Stimulated activated CD4-positive, alpha-beta T cell treated with anti-CD3 and anti-CD28 coated beads, Interleukin-2, amount 100 ng/mL, for 24 hours (primary cell): ENCODE data around the gene POU2F1.
"Not testable (repeated sequence)": the region's sequence is repeated elsewhere in the genome, so short reads cannot be mapped to it uniquely, and the experiment has no call there.

Experiments used
- DNase-seq, 2 donors: peaks; one replicate each; pipeline ENCODE4 v3.0.0-alpha.2; 2020

Gene POU2F1

DNA sequence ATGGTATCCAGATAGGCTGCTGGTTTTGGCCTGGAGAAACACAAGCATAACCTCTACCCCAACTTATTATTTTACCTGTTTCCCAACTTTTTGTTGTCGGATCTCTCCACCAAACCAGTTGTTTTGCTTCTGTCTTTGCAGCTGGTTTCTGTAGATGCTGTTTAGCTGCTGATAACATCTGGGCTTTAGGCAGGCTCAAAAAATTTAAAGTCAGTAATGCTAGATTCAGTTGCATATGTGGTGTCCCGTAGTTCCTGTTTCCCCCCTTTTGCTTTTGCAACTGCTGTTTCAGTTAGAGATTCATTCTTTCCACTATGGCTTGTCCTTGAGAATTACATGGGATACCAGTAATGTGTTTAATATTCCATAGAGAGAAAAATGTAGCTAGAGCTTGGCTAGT is 98.5 kb downstream of the POU2F1 start:
- DNase-seq = not testable (repeated sequence)

DNA sequence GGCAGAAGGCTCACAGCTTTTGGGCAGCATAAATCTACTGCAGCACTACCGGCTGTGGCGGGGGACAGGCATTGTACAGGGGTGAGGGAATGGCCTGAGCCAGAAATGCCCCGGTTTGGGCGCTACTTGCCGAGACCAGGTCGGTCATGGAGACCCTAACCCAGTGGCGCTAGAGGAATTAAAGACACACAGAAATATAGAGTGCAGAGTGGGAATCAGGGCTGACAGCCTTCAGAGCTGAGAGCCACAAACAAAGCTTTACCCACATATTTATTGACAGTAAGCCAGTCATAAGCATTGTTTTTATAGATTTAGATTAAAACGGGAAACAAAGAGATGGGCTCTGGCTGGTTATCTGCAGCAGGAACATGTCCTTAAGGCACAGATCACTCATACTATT is 101.8 kb downstream of the POU2F1 start:
- no peak for DNase-seq

DNA sequence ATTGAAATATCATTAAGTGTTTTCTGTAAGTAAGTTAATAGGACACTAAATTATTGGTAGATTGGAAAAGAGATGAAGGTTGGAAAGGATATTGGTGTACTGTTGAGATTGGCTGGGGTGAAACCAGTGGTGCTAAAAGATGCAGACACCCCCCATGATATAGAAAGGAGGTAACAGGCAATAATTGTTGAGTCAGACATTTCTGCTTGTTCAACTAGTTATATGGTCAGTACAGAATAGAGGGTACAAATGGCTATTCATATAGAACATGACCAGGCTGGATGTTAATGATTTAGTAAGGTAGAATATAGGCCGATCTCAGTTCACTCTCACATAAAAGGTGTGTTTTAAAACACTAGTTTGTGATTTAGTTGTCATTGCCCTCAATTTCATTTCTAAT is 104.5 kb downstream of the POU2F1 start:
- DNase-seq = no peak

DNA sequence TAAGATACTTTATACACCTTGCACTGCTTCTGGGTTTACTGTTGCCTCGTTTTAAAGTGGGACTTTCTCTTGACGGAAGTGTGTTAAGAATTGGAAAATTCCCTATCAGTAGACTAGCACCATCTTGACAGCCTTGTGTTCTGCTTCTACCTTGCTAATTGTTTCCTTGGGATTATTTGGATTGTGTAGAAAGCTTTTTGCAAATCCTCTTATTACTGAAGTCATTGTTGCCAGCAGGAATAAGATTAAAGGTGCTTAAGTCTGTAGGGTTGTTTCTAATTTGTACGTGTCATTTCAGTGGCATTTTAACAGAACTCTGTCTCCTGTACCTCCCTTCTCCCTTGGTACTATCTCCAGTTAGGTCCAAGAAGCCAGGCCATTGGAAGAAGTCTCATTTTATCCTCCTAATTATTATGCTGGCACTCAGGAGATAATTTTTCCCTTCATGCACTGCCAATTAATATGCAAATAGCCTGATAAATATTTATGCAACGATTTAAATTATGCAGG is 107.7 kb downstream of the POU2F1 start:
- DNase-seq = no peak

DNA sequence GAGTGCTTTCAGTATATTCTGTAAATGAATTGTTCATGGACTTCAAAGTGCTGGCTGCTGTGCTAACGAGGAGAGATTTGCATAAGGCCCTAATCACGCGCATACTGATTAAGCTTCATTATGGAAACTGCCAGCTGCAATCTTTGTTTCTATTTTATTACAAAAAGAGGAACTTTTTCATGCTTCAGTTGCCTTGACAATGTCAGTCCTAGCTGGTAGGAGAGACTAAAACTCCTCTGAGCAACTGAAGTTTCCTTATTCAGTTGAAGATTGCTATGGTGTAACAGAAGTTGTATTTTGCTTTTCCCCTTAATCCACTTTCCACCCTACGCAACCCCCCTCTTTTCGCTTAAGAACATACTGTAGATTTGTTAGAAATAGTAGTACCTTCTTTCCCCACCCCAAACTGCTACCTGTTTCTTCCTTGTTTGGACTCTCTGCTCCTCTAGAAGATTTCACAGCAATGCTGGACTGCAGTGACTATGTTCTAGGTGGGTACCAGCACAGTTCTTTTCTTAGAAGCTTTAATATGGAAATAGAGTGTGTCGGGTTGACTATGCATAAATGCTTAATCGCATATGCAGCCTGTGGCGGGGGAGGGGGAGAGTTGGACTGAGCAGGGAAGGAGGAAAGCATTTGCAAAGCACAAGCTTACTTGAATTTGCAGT is 108.3 kb downstream of the POU2F1 start:
- DNase-seq = no peak

DNA sequence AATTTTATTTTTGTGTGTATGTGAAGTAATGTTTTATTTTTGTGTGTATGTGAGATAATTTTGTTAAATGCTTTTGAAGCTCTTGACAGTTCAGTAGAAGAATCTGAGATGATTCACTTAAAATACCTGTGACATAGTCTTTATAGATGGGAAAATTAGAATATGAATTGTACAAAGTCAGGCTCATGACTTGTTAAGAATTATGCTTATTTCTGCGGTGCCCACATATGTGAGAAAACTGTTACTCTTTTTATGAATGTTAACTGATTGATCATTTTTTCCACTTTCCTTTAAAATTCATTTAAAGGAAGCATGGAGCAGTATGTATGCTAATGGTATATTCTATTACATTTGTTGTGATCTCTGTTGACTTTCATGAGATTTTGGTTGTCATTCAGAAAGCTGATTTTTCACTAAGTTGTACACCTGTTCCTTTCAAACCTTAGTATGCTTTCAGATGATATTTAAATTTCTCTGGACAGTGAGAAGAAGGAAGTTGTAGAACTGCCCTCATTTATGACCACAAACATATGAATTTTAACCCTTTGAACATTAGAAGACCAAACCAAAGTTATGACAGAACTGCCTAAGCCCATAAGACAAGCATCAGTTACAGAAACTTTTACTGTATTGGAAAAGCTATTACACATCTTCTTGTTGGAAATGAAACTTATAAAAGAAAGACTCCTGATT is 110.1 kb downstream of the POU2F1 start:
- DNase-seq = no peak

DNA sequence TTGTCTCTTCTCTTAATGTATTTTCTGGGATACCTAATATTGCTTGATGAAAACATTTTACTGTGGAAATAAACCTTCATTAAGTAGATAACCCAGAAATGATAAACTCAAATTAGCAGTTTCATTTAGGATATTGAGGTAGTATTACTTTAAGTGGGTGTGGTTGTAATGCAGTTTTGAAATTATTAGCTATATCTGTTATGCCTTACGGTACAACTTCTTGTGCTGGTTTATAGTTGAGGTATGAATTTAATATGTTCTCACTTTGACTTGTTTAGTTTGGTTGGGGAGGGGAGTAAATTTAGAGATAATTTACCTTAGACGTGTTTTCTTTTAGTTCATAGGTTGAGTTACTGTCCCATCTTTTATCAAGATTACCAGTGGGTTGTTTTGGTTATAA is 111.0 kb downstream of the POU2F1 start:
- no peak for DNase-seq

DNA sequence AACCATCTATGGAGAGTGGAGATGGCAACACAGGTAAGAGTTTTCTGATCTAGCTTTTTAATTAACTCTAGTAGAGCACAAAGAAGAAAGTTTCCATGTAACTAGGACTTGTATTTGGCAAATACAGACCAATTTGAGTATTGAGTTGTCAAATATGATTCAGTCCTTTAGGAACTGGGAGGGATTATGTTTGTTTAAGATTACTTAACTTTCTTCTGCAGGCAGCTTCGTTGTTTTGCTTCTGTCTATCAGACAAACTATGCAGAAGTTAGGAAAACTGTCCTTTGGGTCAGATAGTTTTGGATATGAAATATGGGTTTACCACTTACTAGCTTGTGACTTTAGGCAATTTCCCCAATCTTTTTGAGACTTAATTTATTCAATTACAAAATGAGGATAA is 111.8 kb downstream of the POU2F1 start:
- DNase-seq = no peak

DNA sequence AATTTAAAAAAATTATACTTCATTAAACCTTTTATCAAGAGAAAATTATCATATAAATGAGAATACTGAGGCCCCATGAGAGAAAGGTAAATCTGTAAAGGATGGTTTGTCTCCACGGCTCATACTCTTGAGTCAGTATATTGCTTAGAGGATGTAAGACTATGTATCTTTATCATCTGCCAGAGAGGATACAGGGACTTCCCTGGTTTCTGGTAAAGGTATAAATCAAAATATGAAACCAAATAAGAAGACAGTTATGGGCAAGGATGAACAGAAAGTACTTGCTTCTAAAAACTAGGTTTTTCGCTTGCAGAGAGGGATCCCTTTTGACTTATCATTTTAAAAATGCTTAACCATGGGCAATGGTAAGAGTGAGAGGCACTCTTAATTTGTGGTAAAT is 112.4 kb downstream of the POU2F1 start:
- DNase-seq = no peak

DNA sequence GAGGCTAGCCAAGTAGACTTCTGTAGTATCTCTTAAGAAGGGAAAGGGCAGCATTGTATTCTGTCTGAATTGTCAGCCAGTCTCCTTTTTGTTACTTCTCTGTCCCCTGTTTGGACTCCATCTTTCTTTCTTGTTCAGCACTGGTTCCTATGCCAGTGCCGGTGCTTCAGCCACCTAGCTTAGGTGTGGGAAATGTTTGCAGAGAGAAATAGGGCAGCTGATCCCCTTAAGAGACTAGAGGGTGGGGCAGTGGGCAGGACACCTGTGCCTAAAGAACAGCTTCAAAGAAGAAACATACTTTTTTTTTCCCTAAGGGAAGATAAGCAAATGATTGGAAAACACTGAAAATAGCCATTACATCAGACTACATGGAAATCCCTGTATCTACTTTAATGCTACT is 113.0 kb downstream of the POU2F1 start:
- DNase-seq = no peak

DNA sequence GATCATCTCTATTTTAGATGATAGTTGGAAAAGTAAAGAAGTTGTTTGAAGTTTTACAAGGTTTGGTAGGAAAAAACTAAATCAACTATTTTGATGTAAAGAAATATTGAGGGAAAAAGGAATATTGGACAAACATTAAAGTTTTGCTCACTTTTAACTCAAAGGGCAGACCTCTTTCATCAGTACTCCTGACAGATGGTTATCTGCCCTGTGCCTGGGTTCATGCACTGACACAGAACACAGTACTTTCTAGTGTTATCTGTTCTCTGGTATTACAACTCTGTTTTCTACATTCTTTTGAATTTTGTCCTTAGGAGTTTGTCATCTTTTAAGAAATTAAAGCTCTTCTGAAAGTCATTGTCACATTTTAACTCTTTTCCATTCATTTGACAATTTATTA is 118.7 kb downstream of the POU2F1 start:
- no peak for DNase-seq

DNA sequence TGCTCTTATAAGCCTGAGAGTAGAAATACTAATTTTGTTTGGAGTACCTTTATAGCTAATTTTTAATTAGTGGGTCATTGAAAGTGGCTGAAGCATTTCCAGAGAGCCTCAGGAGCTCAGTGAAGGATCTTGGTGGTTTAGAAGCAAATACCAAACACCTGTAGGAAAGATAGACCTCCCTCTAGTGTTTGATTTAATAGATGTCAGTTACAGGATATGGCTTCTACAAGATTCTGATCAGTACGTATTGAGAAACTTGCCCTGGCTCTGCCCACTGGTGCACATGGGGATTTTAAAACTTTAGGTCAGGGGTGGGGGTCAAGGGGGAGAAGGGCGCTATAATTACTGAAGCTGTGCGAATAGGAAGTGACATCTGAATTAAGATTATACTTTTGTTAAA is 122.2 kb downstream of the POU2F1 start:
- no peak for DNase-seq

DNA sequence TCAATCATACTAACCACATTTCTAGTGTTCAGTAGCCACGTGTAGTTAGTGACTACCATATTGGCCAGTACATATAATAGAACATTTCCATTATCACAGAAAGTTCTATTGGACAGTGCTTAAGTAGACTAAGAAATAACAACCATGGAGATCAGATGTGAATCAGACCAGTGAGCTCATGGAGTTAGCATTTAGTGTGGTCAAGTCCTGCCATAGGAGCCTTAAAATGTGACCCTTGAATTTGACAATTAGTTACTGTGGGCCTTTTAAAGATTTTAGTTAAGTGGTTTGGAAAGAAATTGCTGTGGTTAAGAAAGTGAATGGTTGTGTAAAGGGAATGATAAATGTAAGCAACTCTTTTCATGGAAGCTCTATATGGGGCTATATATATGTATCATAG is 123.4 kb downstream of the POU2F1 start:
- no peak for DNase-seq

DNA sequence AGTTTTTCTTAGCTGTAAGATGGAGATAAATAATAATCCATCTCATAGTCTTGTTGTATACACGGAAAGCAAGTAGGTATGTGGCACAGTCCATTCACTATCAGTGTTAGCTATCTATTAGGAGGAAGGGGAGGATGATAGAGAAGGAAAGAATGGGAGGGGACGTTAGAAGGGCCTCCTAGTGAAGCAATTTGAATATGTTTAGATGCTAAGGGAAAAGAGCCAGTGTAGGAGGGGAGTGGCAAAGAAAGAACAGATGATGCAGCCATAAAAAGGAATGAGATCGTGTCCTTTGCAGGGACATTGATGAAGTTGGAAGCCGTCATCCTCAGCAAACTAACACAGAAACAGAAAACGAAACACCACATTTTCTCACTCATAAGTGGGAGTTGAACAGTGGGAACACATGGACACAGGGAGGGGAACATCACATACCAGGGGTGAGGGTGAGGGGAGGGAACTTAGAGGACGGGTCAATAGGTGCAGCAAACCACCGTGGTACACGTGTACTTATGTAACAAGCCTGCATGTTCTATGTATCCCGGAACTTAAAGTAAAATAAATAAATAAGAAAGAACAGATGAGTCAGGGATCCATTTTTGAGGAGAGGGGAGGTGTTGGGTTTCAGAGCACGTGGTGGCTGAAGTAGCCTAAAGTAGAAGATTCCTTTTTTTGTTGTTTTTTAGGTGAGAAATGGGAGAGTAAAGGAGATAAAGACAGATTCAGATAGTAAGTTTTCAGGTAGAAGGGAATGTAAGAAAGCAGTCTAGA is 124.1 kb downstream of the POU2F1 start:
- no peak for DNase-seq

DNA sequence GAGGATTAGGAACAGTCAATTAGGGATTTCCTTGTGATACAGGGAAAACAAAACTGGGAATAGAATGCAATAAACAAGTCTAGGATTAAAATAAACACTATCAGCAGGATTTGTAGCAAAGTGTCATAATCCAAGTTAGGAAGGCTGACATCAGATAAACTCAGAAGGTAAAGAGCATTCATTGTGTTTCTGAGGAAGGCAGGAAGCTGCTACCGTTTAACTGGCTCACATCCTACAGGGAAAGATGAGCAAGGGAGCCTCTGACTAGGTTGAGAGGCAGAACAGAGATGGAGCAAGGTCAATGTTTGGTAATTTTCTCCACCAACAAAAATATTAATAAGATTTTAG is 124.7 kb downstream of the POU2F1 start:
- no peak for DNase-seq

DNA sequence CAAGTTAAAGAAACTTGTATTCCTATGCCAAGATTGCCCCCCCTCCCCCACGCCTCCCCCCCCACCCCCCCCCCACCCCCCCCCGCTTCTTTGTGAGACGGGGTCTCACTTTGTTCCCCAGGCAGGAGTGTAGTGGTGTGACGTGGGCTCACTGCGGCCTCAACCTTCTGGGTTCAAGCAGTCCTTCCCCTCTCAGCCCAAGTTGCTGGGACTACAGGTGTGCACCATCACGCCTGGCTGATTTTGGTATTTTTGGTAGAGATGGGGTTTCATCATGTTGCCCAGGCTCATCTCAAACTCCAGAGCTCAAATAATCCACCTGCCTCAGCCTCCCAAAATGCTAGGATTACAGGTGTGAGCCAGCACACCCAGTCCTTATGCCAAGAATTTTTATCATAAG is 136.6 kb downstream of the POU2F1 start:
- no peak for DNase-seq

DNA sequence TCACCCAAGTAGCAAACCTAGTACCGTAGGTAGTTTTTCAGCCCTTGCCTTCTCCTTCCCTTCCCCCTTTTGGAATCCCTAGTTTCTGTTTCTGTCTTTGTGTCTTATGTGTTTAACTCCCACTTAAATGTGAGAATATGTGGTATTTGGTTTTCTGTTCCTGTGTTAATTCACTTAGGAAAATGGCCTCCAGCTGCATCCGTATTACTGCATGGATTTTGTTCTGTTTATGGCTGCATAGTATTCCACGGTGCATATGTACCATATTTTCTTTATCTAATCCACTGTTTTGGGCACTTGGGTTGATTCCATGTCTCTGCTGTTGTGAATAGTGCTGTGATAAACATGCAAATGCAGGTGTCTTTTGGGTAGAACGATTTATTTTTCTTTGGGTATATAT is 138.6 kb downstream of the POU2F1 start:
- no peak for DNase-seq

DNA sequence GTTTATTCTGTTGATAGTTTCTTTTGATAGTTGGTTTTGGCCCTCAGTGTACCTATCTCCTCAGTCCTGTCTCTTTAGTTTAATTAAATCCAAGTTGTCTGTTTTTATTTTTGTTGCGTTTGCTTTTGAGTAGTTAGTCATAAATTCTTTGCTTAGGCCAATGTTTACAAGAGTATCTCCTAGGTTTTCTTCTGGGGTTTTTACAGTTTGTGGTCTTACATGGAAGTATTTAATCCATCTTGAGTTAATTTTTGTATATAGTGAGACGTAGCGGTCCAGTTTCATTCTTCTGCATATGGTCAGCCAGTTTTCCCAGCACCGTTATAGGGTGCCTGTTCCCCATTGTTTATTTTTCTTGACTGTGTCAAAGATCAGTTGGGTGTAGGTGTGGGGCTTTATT is 139.4 kb downstream of the POU2F1 start:
- no peak for DNase-seq

DNA sequence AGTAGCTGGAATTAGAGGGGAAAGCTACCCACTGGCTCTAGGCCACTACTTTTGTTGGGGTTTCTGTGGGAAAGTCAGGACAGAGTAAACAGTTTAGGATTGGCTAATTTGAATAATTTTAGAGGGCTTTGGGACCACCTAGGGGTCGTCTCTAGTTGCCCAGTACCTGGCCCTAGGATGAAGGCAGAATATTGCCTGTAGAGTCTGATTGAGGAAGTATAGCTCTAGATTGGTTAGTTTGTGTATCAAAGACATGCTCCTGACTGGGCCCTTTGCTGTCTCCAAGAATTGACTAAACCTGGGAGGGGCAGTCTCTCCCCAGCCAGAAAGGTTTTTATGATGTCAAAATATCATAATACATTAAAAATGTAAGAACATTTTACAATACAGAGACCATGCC is 142.0 kb downstream of the POU2F1 start:
- no peak for DNase-seq

DNA sequence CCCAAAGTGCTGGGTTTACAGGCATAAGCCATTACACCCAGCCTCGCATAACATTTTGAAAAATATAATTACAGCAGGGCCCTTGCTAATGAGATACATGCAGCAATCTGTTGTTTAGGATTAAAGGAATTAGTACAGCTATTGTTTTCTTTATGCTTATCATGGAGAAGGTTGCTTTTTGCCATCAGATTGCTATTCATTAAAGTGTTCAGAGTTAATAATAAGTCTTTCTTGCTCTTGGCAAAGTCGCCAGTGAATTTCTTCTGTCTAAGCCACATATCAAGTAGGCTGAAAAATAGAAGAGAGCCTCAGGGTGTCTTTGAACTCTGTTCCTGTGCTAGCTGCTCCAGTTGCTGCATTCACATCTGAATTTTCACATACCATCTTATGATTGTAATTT is 144.1 kb downstream of the POU2F1 start:
- DNase-seq = no peak

DNA sequence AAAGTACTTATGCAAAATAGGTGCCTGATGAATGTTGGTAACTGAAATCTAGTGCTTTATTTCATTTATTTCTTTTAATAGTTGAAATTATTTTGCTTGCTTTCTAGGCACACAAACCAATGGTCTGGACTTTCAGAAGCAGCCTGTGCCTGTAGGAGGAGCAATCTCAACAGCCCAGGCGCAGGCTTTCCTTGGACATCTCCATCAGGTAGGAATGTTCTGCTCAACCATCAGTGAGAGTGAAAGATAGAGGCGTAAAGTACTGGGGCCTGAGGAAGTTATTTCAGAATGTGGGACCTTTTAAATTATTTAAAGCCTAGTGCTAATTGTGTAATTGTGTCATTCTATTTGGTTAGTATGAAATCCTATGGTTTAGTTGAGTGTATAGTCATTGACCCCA is 144.7 kb downstream of the POU2F1 start:
- DNase-seq = no peak

DNA sequence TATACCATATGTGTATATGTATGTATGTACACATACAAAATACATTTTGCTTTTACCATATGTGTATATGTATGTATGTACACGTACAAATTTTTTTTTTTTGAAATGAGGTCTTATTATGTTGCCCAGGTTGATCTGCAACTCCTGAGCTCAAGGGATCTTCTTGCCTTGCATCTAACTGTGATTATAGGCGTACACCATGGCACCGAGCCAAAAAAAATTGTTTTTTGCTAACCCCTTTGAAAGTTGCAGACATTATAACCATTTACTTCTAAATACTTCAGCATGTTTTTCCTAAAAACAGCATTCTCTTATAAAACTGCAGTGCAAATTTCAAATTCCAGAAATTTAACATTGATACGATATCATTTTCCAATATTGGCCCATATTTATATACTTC is 147.0 kb downstream of the POU2F1 start:
- no peak for DNase-seq

DNA sequence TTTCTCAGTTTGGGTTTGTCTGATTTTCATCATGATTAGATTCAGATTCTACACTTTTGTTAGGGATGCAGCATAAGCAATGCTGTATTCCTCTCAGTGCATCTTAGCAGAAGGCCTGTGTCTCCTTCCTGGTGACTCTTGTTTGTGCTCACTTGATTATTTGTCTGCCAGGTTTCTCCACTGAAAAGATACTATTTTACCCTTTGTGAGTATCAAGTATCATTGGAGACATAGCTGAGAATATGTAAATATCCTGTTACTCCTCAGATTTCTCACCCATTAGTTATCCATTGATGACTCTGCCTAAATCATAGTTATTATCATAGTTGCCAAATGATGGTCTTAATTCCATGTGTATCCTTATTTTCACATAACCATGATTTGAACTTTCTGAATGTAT is 148.5 kb downstream of the POU2F1 start:
- no peak for DNase-seq

DNA sequence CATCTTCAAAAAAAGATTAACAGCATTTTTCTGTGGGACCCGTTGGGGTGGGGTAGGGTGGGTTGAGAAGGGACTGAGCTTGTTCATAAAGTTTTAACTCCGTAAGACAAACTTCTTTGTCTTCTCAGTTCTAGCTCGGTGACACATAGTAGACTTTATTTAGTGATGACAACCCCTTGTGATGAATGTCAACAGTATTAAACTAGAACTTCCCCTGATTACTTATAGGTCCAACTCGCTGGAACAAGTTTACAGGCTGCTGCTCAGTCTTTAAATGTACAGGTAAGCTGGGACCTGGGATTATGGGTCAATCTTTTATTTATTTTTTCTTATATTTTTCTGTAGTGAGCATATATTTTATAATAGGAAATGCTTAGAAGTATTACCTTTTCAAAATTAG is 149.2 kb downstream of the POU2F1 start:
- no peak for DNase-seq
